ENCODE results near the gene PCDH7. TPM values are rescaled to one million over a fixed set of nuclear protein-coding genes. Genes with fewer than 3 reads are reported as not detected.

The PCDH7 gene
- total RNA-seq, 1 donor from 2014 or later: 4.7 TPM

DNA sequence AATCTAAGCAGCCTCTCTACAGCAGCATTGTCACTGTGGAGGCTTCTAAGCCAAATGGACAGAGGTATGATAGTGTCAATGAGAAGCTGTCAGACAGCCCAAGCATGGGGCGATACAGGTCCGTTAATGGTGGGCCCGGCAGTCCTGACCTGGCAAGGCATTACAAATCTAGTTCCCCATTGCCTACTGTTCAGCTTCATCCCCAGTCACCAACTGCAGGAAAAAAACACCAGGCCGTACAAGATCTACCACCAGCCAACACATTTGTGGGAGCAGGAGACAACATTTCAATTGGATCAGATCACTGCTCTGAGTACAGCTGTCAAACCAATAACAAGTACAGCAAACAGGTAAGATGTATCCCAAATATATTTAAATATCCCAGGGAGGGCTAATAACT, 4.1 kb downstream of the PCDH7 start:
- intact Hi-C loops (cut with DNase I): no loop called here
- TF ChIP-seq, protein P1, sequence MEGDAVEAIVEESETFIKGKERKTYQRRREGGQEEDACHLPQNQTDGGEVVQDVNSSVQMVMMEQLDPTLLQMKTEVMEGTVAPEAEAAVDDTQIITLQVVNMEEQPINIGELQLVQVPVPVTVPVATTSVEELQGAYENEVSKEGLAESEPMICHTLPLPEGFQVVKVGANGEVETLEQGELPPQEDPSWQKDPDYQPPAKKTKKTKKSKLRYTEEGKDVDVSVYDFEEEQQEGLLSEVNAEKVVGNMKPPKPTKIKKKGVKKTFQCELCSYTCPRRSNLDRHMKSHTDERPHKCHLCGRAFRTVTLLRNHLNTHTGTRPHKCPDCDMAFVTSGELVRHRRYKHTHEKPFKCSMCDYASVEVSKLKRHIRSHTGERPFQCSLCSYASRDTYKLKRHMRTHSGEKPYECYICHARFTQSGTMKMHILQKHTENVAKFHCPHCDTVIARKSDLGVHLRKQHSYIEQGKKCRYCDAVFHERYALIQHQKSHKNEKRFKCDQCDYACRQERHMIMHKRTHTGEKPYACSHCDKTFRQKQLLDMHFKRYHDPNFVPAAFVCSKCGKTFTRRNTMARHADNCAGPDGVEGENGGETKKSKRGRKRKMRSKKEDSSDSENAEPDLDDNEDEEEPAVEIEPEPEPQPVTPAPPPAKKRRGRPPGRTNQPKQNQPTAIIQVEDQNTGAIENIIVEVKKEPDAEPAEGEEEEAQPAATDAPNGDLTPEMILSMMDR (IDR thresholded peaks at IDR 0.05): no peak
- Histone ChIP-seq H3K4me1 (peaks cover 22% of the 10 kb centered on the region), H3K4me3 (no peak overlapping the region), H3K27me3 (ENCODE audit: low read depth) (peaks cover 45% of the 10 kb centered on the region), H3K9me3 (no peaks in the 10 kb centered on the region), H3K27ac (no peak overlapping the region), H3K36me3 (no peaks in the 10 kb centered on the region)
- ATAC-seq: no peak
- no peak for DNase-seq

- intact Hi-C loops (cut with DNase I): no loop called here
- ATAC-seq: no peak
- no peak overlapping the region for H3K27ac ChIP-seq
- peaks cover 11% of the 10 kb centered on the region for H3K4me1 ChIP-seq
- no peak for DNase-seq
- no peak overlapping the region for H3K4me3 ChIP-seq
- no peaks in the 10 kb centered on the region for H3K36me3 ChIP-seq
- H3K27me3 ChIP-seq (ENCODE audit: low read depth): peaks cover 34% of the 10 kb centered on the region
- TF ChIP-seq, protein P1 (IDR thresholded peaks at IDR 0.05): no peak
- no peaks in the 10 kb centered on the region for H3K9me3 ChIP-seq
Observed at GRCh38 chr4:30725562-30725961, 5.4 kb downstream of the PCDH7 start.

GRCh38 chr4:30726090-30726675, 6.0 kb downstream of the PCDH7 start:
- no peaks in the 10 kb centered on the region for H3K9me3 ChIP-seq
- H3K4me3 ChIP-seq: no peak overlapping the region
- TF ChIP-seq, protein P1 (IDR thresholded peaks at IDR 0.05): no peak
- ATAC-seq: no peak
- no peaks in the 10 kb centered on the region for H3K36me3 ChIP-seq
- no peak for DNase-seq
- intact Hi-C loops (cut with DNase I): no loop called here
- H3K27me3 ChIP-seq (ENCODE audit: low read depth): peaks cover 28% of the 10 kb centered on the region
- no peak overlapping the region for H3K27ac ChIP-seq
- H3K4me1 ChIP-seq: peaks cover 5% of the 10 kb centered on the region

GRCh38 chr4:30727409-30727808, 7.2 kb downstream of the PCDH7 start:
- intact Hi-C loops (cut with DNase I): no loop called here
- Histone ChIP-seq H3K27me3 (ENCODE audit: low read depth) (peaks cover 17% of the 10 kb centered on the region), H3K27ac (no peak overlapping the region), H3K9me3 (no peaks in the 10 kb centered on the region), H3K36me3 (no peaks in the 10 kb centered on the region), H3K4me1 (no peaks in the 10 kb centered on the region), H3K4me3 (no peak overlapping the region)
- TF ChIP-seq, protein P1 (IDR thresholded peaks at IDR 0.05): no peak
- DNase-seq (no peak), ATAC-seq (no peak)

GRCh38 chr4:30728311-30728710, 8.1 kb downstream of the PCDH7 start:
- H3K4me3 ChIP-seq: no peak overlapping the region
- H3K27ac ChIP-seq: no peak overlapping the region
- TF ChIP-seq, protein P1 (IDR thresholded peaks at IDR 0.05): no peak
- H3K36me3 ChIP-seq: no peaks in the 10 kb centered on the region
- peaks cover 8% of the 10 kb centered on the region for H3K27me3 ChIP-seq (ENCODE audit: low read depth)
- no peak for ATAC-seq
- no peaks in the 10 kb centered on the region for H3K4me1 ChIP-seq
- H3K9me3 ChIP-seq: no peaks in the 10 kb centered on the region
- intact Hi-C loops (cut with DNase I): no loop called here
- no peak for DNase-seq

All from lower lobe of right lung (tissue), 2 donors.